T-helper 2 cell treated with Interferon-gamma antibody and Interleukin-4, amounts not matched to agents 5 μg/mL and 100 μg/mL, for 36 hours (primary cell): ENCODE measurements around the gene PRR13.

Experiments
- DNase-seq: peaks from one replicate; pipeline ENCODE4 v3.0.0; 2021; ENCODE audit warnings: low spot score
- H3K27ac Mint-ChIP-seq: one replicate; pipeline ENCODE4 v1.8.0; 2021; ENCODE audit warnings: mild to moderate bottlenecking, mixed read lengths
- H3K27me3 Mint-ChIP-seq: one replicate; pipeline ENCODE4 v1.8.0; 2021; ENCODE audit warnings: low read depth, mixed read lengths
- H3K36me3 Mint-ChIP-seq: one replicate; pipeline ENCODE4 v1.8.0; 2021; ENCODE audit warnings: low read depth, mixed read lengths
- H3K4me1 Mint-ChIP-seq: one replicate; pipeline ENCODE4 v1.8.0; 2021; ENCODE audit warnings: low read depth, mixed read lengths
- H3K4me3 Mint-ChIP-seq: one replicate; pipeline ENCODE4 v1.8.0; 2022; ENCODE audit warnings: mild to moderate bottlenecking, moderate library complexity, mixed read lengths
- H3K9me3 Mint-ChIP-seq: one replicate; pipeline ENCODE4 v1.8.0; 2021; ENCODE audit warnings: mixed read lengths

The PRR13 gene

GRCh38 chr12:53452159-53453077 lies 10.9 kb downstream of the PRR13 start:
- H3K4me3 Mint-ChIP-seq: peak overlapping the region; percentile 97
- H3K27ac Mint-ChIP-seq: peak overlapping the region; percentile 100
- H3K4me1 Mint-ChIP-seq: peaks cover 27% of the 10 kb centered on the region
- peak; percentile 66 for DNase-seq
- H3K27me3 Mint-ChIP-seq: no peaks in the 10 kb centered on the region
- peaks cover 54% of the 10 kb centered on the region for H3K36me3 Mint-ChIP-seq
- H3K9me3 Mint-ChIP-seq: no peaks in the 10 kb centered on the region

- H3K36me3 Mint-ChIP-seq: peaks cover 59% of the 10 kb centered on the region
- peaks cover 25% of the 10 kb centered on the region for H3K4me1 Mint-ChIP-seq
- no peak for DNase-seq
- H3K9me3 Mint-ChIP-seq: no peaks in the 10 kb centered on the region
- no peaks in the 10 kb centered on the region for H3K27me3 Mint-ChIP-seq
- peak overlapping the region; percentile 17 for H3K27ac Mint-ChIP-seq
- H3K4me3 Mint-ChIP-seq: peak overlapping the region; percentile 97
These were observed 12.6 kb downstream of the PRR13 start for GRCh38 chr12:53453953-53454640.

GRCh38 chr12:53454707-53455106 lies 13.2 kb downstream of the PRR13 start:
- peak overlapping the region; percentile 97 for H3K4me3 Mint-ChIP-seq
- DNase-seq: no peak
- H3K27me3 Mint-ChIP-seq: no peaks in the 10 kb centered on the region
- peaks cover 25% of the 10 kb centered on the region for H3K4me1 Mint-ChIP-seq
- peaks cover 63% of the 10 kb centered on the region for H3K36me3 Mint-ChIP-seq
- H3K9me3 Mint-ChIP-seq: no peaks in the 10 kb centered on the region
- peak overlapping the region; percentile 21 for H3K27ac Mint-ChIP-seq

GRCh38 chr12:53456654-53457366 lies 15.3 kb downstream of the PRR13 start:
- no peaks in the 10 kb centered on the region for H3K27me3 Mint-ChIP-seq
- peaks cover 27% of the 10 kb centered on the region for H3K4me1 Mint-ChIP-seq
- H3K36me3 Mint-ChIP-seq: peaks cover 80% of the 10 kb centered on the region
- H3K27ac Mint-ChIP-seq: no peak overlapping the region
- H3K4me3 Mint-ChIP-seq: no peak overlapping the region
- no peaks in the 10 kb centered on the region for H3K9me3 Mint-ChIP-seq
- DNase-seq: no peak

GRCh38 chr12:53459097-53459496 lies 17.6 kb downstream of the PRR13 start:
- H3K4me3 Mint-ChIP-seq: no peak overlapping the region
- H3K27ac Mint-ChIP-seq: no peak overlapping the region
- H3K9me3 Mint-ChIP-seq: no peaks in the 10 kb centered on the region
- DNase-seq: no peak
- H3K4me1 Mint-ChIP-seq: peaks cover 29% of the 10 kb centered on the region
- peaks cover 87% of the 10 kb centered on the region for H3K36me3 Mint-ChIP-seq
- H3K27me3 Mint-ChIP-seq: no peaks in the 10 kb centered on the region

- Mint-ChIP-seq H3K9me3 (no peaks in the 10 kb centered on the region), H3K4me3 (no peak overlapping the region), H3K27ac (no peak overlapping the region), H3K27me3 (no peaks in the 10 kb centered on the region), H3K36me3 (peaks cover 84% of the 10 kb centered on the region), H3K4me1 (peaks cover 19% of the 10 kb centered on the region)
- DNase-seq: no peak
These were observed 19.5 kb downstream of the PRR13 start for GRCh38 chr12:53461059-53461458.

GRCh38 chr12:53461591-53461990 lies 20.1 kb downstream of the PRR13 start:
- Mint-ChIP-seq H3K4me1 (peaks cover 19% of the 10 kb centered on the region), H3K27me3 (no peaks in the 10 kb centered on the region), H3K4me3 (no peak overlapping the region), H3K9me3 (no peaks in the 10 kb centered on the region), H3K27ac (no peak overlapping the region), H3K36me3 (peaks cover 87% of the 10 kb centered on the region)
- no peak for DNase-seq

GRCh38 chr12:53462935-53463334 lies 21.4 kb downstream of the PRR13 start:
- Mint-ChIP-seq H3K4me3 (no peak overlapping the region), H3K9me3 (no peaks in the 10 kb centered on the region), H3K27ac (no peak overlapping the region), H3K36me3 (peaks cover 92% of the 10 kb centered on the region), H3K27me3 (no peaks in the 10 kb centered on the region), H3K4me1 (peaks cover 23% of the 10 kb centered on the region)
- no peak for DNase-seq

GRCh38 chr12:53463802-53464560 lies 22.4 kb downstream of the PRR13 start:
- Mint-ChIP-seq H3K27ac (no peak overlapping the region), H3K27me3 (no peaks in the 10 kb centered on the region), H3K4me3 (no peak overlapping the region), H3K4me1 (peaks cover 23% of the 10 kb centered on the region), H3K9me3 (no peaks in the 10 kb centered on the region), H3K36me3 (peaks cover 90% of the 10 kb centered on the region)
- DNase-seq: no peak

GRCh38 chr12:53464685-53465418 lies 23.3 kb downstream of the PRR13 start:
- H3K36me3 Mint-ChIP-seq: peaks cover 83% of the 10 kb centered on the region
- H3K27me3 Mint-ChIP-seq: no peaks in the 10 kb centered on the region
- H3K4me1 Mint-ChIP-seq: peaks cover 23% of the 10 kb centered on the region
- H3K9me3 Mint-ChIP-seq: no peaks in the 10 kb centered on the region
- no peak overlapping the region for H3K4me3 Mint-ChIP-seq
- H3K27ac Mint-ChIP-seq: no peak overlapping the region
- no peak for DNase-seq

- H3K27ac Mint-ChIP-seq: no peak overlapping the region
These were observed 24.1 kb downstream of the PRR13 start for GRCh38 chr12:53465679-53466078.

GRCh38 chr12:53466640-53467039 lies 25.1 kb downstream of the PRR13 start:
- no peak for DNase-seq
- Mint-ChIP-seq H3K27ac (no peak overlapping the region), H3K36me3 (peaks cover 79% of the 10 kb centered on the region), H3K9me3 (no peaks in the 10 kb centered on the region), H3K4me1 (peaks cover 21% of the 10 kb centered on the region), H3K27me3 (no peaks in the 10 kb centered on the region), H3K4me3 (no peak overlapping the region)

More at GRCh38 chr12:53465679-53466078, 24.1 kb downstream of the PRR13 start:
- Mint-ChIP-seq H3K9me3 (no peaks in the 10 kb centered on the region), H3K4me3 (no peak overlapping the region), H3K27me3 (no peaks in the 10 kb centered on the region), H3K4me1 (peaks cover 20% of the 10 kb centered on the region), H3K36me3 (peaks cover 79% of the 10 kb centered on the region)
- DNase-seq: no peak

GRCh38 chr12:53467082-53467481 lies 25.5 kb downstream of the PRR13 start:
- no peak overlapping the region for H3K27ac Mint-ChIP-seq
- H3K27me3 Mint-ChIP-seq: no peaks in the 10 kb centered on the region
- peaks cover 79% of the 10 kb centered on the region for H3K36me3 Mint-ChIP-seq
- H3K9me3 Mint-ChIP-seq: no peaks in the 10 kb centered on the region
- H3K4me3 Mint-ChIP-seq: no peak overlapping the region
- peaks cover 25% of the 10 kb centered on the region for H3K4me1 Mint-ChIP-seq
- no peak for DNase-seq
